Trophoblast cell (in vitro differentiated cells and primary cell): Measurements from ENCODE around the gene TMEM132C.

ENCODE experiments used
- DNase-seq, 2 donors: peaks; one replicate each; pipeline ENCODE4 v3.0.0-alpha.2; 2016
- H2AFZ ChIP-seq: 2 replicates; pipeline ENCODE4 v1.6.1; 2013; ENCODE audit warnings: low read length, moderate library complexity, mild to moderate bottlenecking; ENCODE audit not compliant: insufficient read depth, poor library complexity
- H2AK5ac ChIP-seq: 2 replicates; pipeline ENCODE4 v1.6.1; 2013; ENCODE audit warnings: mild to moderate bottlenecking, low read length
- H2BK120ac ChIP-seq: 2 replicates; pipeline ENCODE4 v1.6.1; 2013; ENCODE audit warnings: low read length, mild to moderate bottlenecking, moderate library complexity; ENCODE audit not compliant: insufficient read depth, poor library complexity
- H2BK12ac ChIP-seq: 2 replicates; pipeline ENCODE4 v1.6.1; 2013; ENCODE audit warnings: mild to moderate bottlenecking, low read length, moderate library complexity
- H2BK5ac ChIP-seq: 2 replicates; pipeline ENCODE4 v1.6.1; 2013; ENCODE audit warnings: low read length, low read depth, moderate library complexity, mild to moderate bottlenecking; ENCODE audit not compliant: poor library complexity
- H3K14ac ChIP-seq: 2 replicates; pipeline ENCODE4 v1.6.1; 2013; ENCODE audit warnings: mild to moderate bottlenecking, low read length
- H3K18ac ChIP-seq: 2 replicates; pipeline ENCODE4 v1.6.1; 2013; ENCODE audit warnings: mild to moderate bottlenecking, low read length
- H3K23ac ChIP-seq: 2 replicates; pipeline ENCODE4 v1.6.1; 2013; ENCODE audit warnings: low read length
- H3K27ac ChIP-seq: 2 replicates; pipeline ENCODE4 v1.5.1; 2013; ENCODE audit warnings: low read depth, mild to moderate bottlenecking, inconsistent platforms, low read length, moderate library complexity
- H3K27me3 ChIP-seq: 2 replicates; pipeline ENCODE4 v1.6.1; 2013; ENCODE audit warnings: inconsistent platforms, mild to moderate bottlenecking, low read length, moderate library complexity; ENCODE audit not compliant: insufficient read depth
- H3K36me3 ChIP-seq, 2 experiments: 1 replicate in 1 of 2; 2 replicates in 1 of 2; pipeline ENCODE4 v1.6.1; 2013; ENCODE audit warnings: low read length in 2 of 2, mild to moderate bottlenecking in 2 of 2, moderate library complexity in 1 of 2; ENCODE audit not compliant: insufficient read depth in 2 of 2, control insufficient read depth in 1 of 2
- H3K4ac ChIP-seq: 2 replicates; pipeline ENCODE4 v1.6.1; 2013; ENCODE audit warnings: low read depth, mild to moderate bottlenecking, low read length, moderate library complexity
- H3K4me1 ChIP-seq, 2 experiments: 1 replicate in 1 of 2; 2 replicates in 1 of 2; pipeline ENCODE4 v1.6.1; 2013; ENCODE audit warnings: low read length in 2 of 2, mild to moderate bottlenecking in 2 of 2, moderate library complexity in 1 of 2; ENCODE audit not compliant: insufficient read depth in 2 of 2, control insufficient read depth in 1 of 2
- H3K4me2 ChIP-seq: 2 replicates; pipeline ENCODE4 v1.6.1; 2013; ENCODE audit warnings: inconsistent platforms, mild to moderate bottlenecking, low read length, moderate library complexity
- H3K4me3 ChIP-seq: 2 replicates; pipeline ENCODE4 v1.5.1; 2013; ENCODE audit warnings: mild to moderate bottlenecking, low read depth, low read length, inconsistent platforms
- H3K79me1 ChIP-seq: one replicate; pipeline ENCODE4 v1.6.1; 2013; ENCODE audit warnings: low read length
- H3K79me2 ChIP-seq: 2 replicates; pipeline ENCODE4 v1.6.1; 2013; ENCODE audit warnings: low read length, mild to moderate bottlenecking; ENCODE audit not compliant: control insufficient read depth, insufficient read depth, poor library complexity
- H3K9ac ChIP-seq: 2 replicates; pipeline ENCODE4 v1.6.1; 2013; ENCODE audit warnings: mild to moderate bottlenecking, low read length
- H3K9me3 ChIP-seq: 2 replicates; pipeline ENCODE4 v1.6.1; 2013; ENCODE audit warnings: low read depth, mild to moderate bottlenecking, control low read depth, inconsistent platforms, low read length; ENCODE audit not compliant: insufficient read depth
- H4K12ac ChIP-seq: 2 replicates; pipeline ENCODE4 v1.6.1; 2013; ENCODE audit warnings: low read depth, mild to moderate bottlenecking, low read length, moderate library complexity
- H4K8ac ChIP-seq: 2 replicates; pipeline ENCODE4 v1.6.1; 2013; ENCODE audit warnings: low read depth, mild to moderate bottlenecking, low read length, moderate library complexity
- H4K91ac ChIP-seq: one replicate; pipeline ENCODE4 v1.6.1; 2013; ENCODE audit warnings: low read depth, mild to moderate bottlenecking, low read length, moderate library complexity
- WGBS: extraction: QIAGEN DNeasy Blood & Tissue Kit; methylation state at CpG from one replicate; pipeline ENCODE4 v1.1.7; 2013; ENCODE audit warnings: missing lambda C conversion rate; ENCODE audit not compliant: insufficient read length, insufficient coverage; ENCODE audit errors: extremely low coverage; 5-methylcytosine and 5-hydroxymethylcytosine counted together

TMEM132C gene

GRCh38 chr12:128571906-128572810 is 305.2 kb downstream of the TMEM132C start:
- Histone ChIP-seq H2BK5ac (no peak overlapping the region), H3K4ac (no peak overlapping the region), H3K18ac (no peak overlapping the region), H2BK12ac (no peak overlapping the region), H3K27me3 (no peaks in the 10 kb centered on the region), H4K8ac (no peak overlapping the region), H3K4me2 (no peak overlapping the region), H4K12ac (no peak overlapping the region), H3K79me2 (no peaks in the 10 kb centered on the region), H2BK120ac (no peak overlapping the region), H3K9ac (no peak overlapping the region), H3K36me3 (no peaks in the 10 kb centered on the region), H3K27ac (no peak overlapping the region), H3K79me1 (no peaks in the 10 kb centered on the region), H3K9me3 (peaks cover 8% of the 10 kb centered on the region), H3K4me1 (no peaks in the 10 kb centered on the region), H2AK5ac (no peak overlapping the region), H2AFZ (no peak overlapping the region), H3K14ac (no peak overlapping the region), H3K4me3 (peak overlapping the region; percentile 27), H3K23ac (no peak overlapping the region), H4K91ac (no peak overlapping the region)
- no peak for DNase-seq
- WGBS = no CpG with 5 or more reads among the region's 7 CpGs

GRCh38 chr12:128573907-128574306 is 306.9 kb downstream of the TMEM132C start:
- no peak overlapping the region for H3K4me3 ChIP-seq
- H3K79me1 ChIP-seq = no peaks in the 10 kb centered on the region
- WGBS = no CpG with 5 or more reads among the region's 4 CpGs

GRCh38 chr12:128578045-128578444 is 311.1 kb downstream of the TMEM132C start:
- Histone ChIP-seq H3K27me3 (no peaks in the 10 kb centered on the region), H3K79me2 (no peaks in the 10 kb centered on the region), H2BK12ac (no peak overlapping the region), H2AK5ac (no peak overlapping the region), H3K4me3 (no peak overlapping the region), H3K23ac (no peak overlapping the region), H4K8ac (no peak overlapping the region), H4K12ac (no peak overlapping the region), H3K9me3 (no peaks in the 10 kb centered on the region), H2BK120ac (no peak overlapping the region), H3K18ac (no peak overlapping the region), H3K4me2 (no peak overlapping the region), H3K9ac (no peak overlapping the region), H3K27ac (no peak overlapping the region), H3K79me1 (no peaks in the 10 kb centered on the region), H3K4me1 (no peaks in the 10 kb centered on the region), H3K14ac (no peak overlapping the region), H3K36me3 (no peaks in the 10 kb centered on the region), H3K4ac (no peak overlapping the region), H2AFZ (no peak overlapping the region), H2BK5ac (no peak overlapping the region), H4K91ac (no peak overlapping the region)
- DNase-seq = no peak
- WGBS = no CpG with 5 or more reads among the region's 8 CpGs

More at GRCh38 chr12:128573907-128574306, 306.9 kb downstream of the TMEM132C start:
- H3K27me3 ChIP-seq = no peaks in the 10 kb centered on the region
- no peaks in the 10 kb centered on the region for H3K4me1 ChIP-seq
- H3K4me2 ChIP-seq = no peak overlapping the region
- H4K8ac ChIP-seq = no peak overlapping the region
- no peaks in the 10 kb centered on the region for H3K79me2 ChIP-seq
- no peak overlapping the region for H2AK5ac ChIP-seq
- H3K18ac ChIP-seq = no peak overlapping the region
- no peak for DNase-seq
- H3K4ac ChIP-seq = no peak overlapping the region
- no peak overlapping the region for H2BK12ac ChIP-seq
- H3K36me3 ChIP-seq = no peaks in the 10 kb centered on the region
- H2BK120ac ChIP-seq = no peak overlapping the region
- H3K9ac ChIP-seq = no peak overlapping the region
- no peak overlapping the region for H4K12ac ChIP-seq
- no peak overlapping the region for H3K14ac ChIP-seq
- H2BK5ac ChIP-seq = no peak overlapping the region
- H3K23ac ChIP-seq = no peak overlapping the region
- no peak overlapping the region for H4K91ac ChIP-seq
- H3K27ac ChIP-seq = no peak overlapping the region
- peaks cover 8% of the 10 kb centered on the region for H3K9me3 ChIP-seq
- no peak overlapping the region for H2AFZ ChIP-seq

GRCh38 chr12:128581321-128581761 is 314.4 kb downstream of the TMEM132C start:
- no peaks in the 10 kb centered on the region for H3K79me2 ChIP-seq
- no peak overlapping the region for H2AK5ac ChIP-seq
- no CpG with 5 or more reads among the region's 7 CpGs for WGBS
- DNase-seq = no peak
- H3K4me3 ChIP-seq = no peak overlapping the region
- H4K91ac ChIP-seq = no peak overlapping the region
- no peak overlapping the region for H3K9ac ChIP-seq
- no peaks in the 10 kb centered on the region for H3K27me3 ChIP-seq
- H3K4me1 ChIP-seq = no peaks in the 10 kb centered on the region
- no peak overlapping the region for H2BK12ac ChIP-seq
- H4K8ac ChIP-seq = no peak overlapping the region
- no peaks in the 10 kb centered on the region for H3K79me1 ChIP-seq
- no peak overlapping the region for H3K23ac ChIP-seq
- H4K12ac ChIP-seq = no peak overlapping the region
- no peak overlapping the region for H3K14ac ChIP-seq
- H3K18ac ChIP-seq = no peak overlapping the region
- no peak overlapping the region for H3K4me2 ChIP-seq
- H3K4ac ChIP-seq = no peak overlapping the region
- H3K36me3 ChIP-seq = no peaks in the 10 kb centered on the region
- H3K27ac ChIP-seq = no peak overlapping the region
- no peak overlapping the region for H2BK5ac ChIP-seq
- H2AFZ ChIP-seq = no peak overlapping the region
- no peak overlapping the region for H2BK120ac ChIP-seq
- no peaks in the 10 kb centered on the region for H3K9me3 ChIP-seq
